Activated effector memory CD4-positive, alpha-beta T cell treated with Interleukin-2 at 50 U/mL for 16 hours (primary cell): ENCODE measurements around the gene SGCB.

ENCODE experiments used
- DNase-seq: peaks from one replicate; pipeline ENCODE4 v3.0.0-alpha.2; 2020

The SGCB gene

GRCh38 chr4:52017814-52018213, 20.3 kb downstream of the SGCB start:
- no peak for DNase-seq

GRCh38 chr4:52016981-52017380, 21.1 kb downstream of the SGCB start:
- DNase-seq = no peak

- no peak for DNase-seq
Observed at GRCh38 chr4:52015366-52015765, 22.7 kb downstream of the SGCB start.

GRCh38 chr4:52014903-52015302, 23.2 kb downstream of the SGCB start:
- DNase-seq = no peak

GRCh38 chr4:52012651-52013050, 25.4 kb downstream of the SGCB start:
- no peak for DNase-seq

- no peak for DNase-seq
Observed at GRCh38 chr4:52010986-52011385, 27.1 kb downstream of the SGCB start.

GRCh38 chr4:52006887-52007286, 31.2 kb downstream of the SGCB start:
- no peak for DNase-seq

GRCh38 chr4:52005604-52006273, 32.4 kb downstream of the SGCB start:
- DNase-seq = no peak

- no peak for DNase-seq
Observed at GRCh38 chr4:52004414-52004813, 33.7 kb downstream of the SGCB start.

GRCh38 chr4:52001616-52002015, 36.5 kb downstream of the SGCB start:
- DNase-seq = no peak

GRCh38 chr4:51999250-51999649, 38.8 kb downstream of the SGCB start:
- DNase-seq = no peak

GRCh38 chr4:51998837-51999236, 39.3 kb downstream of the SGCB start:
- no peak for DNase-seq

GRCh38 chr4:51997647-51998046, 40.5 kb downstream of the SGCB start:
- no peak for DNase-seq

- DNase-seq = no peak
Observed at GRCh38 chr4:51995647-51996220, 42.4 kb downstream of the SGCB start.
